GM12874 (cell line): ENCODE measurements around the gene PGAP3.

Experiments
- TF ChIP-seq, protein P1 (sequence below): IDR thresholded peaks from 2 replicates; pipeline ENCODE4 v1.5.1; 2011; ENCODE audit warnings: low read depth, mild to moderate bottlenecking, control low read depth, low read length, moderate library complexity; ENCODE audit not compliant: insufficient read depth

PGAP3 gene

DNA sequence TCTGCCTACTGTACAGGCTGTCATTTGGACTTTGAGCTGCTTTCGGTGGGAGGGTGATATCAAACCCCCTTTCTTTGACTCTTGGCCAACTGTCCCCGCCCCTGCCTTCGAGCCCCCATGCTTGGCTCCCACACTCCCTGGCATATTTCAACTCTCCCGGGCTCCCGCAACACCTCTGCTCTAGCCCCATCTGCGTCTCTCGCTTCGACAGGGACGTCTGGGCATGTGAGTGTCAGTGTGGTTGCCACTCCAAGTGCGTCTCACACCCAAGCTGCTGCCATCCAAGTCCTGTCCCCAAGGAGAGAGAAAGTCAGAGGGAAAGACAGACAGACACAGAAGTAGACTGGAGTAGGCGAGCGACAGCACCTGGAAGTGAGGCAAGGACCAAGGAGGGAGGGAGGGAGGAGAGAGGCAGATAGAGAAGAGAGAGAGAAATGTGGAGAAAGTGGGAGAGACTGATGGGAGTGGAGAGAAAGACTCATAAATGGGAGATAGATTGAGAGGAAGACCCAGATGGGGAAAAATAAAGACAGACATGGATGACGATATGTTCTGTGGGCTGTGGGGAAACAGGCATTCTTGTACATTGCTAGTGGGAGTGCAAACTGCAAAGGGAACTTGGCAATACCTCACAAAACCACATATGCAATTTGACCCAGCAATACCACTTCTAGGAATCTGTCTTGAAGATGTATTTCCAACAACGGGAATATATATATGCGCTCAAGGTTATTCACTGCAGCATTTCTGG lies 39.1 kb downstream of the PGAP3 start:
- TF ChIP-seq, protein P1, sequence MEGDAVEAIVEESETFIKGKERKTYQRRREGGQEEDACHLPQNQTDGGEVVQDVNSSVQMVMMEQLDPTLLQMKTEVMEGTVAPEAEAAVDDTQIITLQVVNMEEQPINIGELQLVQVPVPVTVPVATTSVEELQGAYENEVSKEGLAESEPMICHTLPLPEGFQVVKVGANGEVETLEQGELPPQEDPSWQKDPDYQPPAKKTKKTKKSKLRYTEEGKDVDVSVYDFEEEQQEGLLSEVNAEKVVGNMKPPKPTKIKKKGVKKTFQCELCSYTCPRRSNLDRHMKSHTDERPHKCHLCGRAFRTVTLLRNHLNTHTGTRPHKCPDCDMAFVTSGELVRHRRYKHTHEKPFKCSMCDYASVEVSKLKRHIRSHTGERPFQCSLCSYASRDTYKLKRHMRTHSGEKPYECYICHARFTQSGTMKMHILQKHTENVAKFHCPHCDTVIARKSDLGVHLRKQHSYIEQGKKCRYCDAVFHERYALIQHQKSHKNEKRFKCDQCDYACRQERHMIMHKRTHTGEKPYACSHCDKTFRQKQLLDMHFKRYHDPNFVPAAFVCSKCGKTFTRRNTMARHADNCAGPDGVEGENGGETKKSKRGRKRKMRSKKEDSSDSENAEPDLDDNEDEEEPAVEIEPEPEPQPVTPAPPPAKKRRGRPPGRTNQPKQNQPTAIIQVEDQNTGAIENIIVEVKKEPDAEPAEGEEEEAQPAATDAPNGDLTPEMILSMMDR, result no peak

DNA sequence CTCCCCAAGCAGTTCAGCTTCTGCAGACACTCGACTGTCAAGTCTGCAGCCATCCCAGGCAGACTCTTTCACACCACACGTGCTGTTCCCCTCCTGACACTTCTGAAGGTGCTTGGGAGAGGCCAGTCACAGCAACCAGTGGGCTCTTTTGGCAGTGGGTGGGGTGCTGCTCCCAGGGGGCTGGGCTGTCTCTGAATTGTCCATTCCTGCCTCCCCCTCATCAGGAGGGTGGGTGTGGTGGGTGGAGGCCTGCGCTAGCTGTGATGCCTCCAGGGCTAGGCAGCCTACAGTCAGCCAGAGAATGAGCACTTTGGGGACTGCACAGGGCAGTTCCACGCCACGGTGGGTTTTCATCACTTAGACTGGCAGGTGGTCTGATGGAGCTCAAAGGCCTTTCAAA lies 40.6 kb downstream of the PGAP3 start:
- TF ChIP-seq, protein P1, result no peak

DNA sequence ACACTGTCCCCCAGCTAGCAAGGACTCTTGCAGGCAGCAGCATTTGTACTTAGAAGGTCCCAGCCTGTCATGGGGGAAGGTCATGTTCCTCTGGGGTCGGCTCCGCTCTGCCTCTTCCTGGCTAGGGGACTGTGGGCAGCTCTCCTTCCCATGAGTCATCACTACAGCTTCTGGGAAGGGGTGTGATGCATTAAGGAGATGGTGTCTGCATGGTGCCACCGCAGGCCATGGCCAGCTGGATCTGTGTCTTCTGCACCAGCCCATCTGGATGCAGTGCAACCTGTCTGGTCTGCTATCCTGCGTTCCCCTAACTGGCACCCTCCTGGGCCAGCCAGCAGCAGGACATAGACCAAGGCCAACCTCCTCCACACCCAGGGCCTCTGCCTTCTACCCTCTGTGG lies 44.6 kb downstream of the PGAP3 start:
- TF ChIP-seq, protein P1, result no peak

GRCh38 chr17:39642291-39643074 lies 45.4 kb downstream of the PGAP3 start:
- TF ChIP-seq, protein P1, result no peak

DNA sequence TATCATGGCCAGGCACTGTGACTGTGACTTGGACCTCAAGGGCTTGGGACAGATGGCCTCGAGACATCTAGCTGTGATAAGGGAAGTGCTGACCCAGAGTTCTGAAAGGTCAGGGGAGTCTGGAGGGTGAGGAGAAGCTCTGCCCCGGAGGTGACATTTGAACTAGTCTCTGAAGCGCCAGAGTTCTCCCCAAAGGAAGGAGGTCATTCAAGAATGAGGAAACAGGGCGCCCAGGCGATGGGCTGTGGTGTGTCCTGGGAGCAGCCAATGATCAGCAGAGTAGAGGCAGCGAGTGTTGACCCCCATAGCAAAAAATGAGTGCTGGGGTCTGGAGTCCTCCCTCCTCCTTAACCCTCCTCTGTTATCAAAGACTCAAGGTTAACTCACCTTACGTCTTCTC lies 46.0 kb downstream of the PGAP3 start:
- TF ChIP-seq, protein P1, result no peak

GRCh38 chr17:39641097-39641496 lies 46.8 kb downstream of the PGAP3 start:
- TF ChIP-seq, protein P1, result no peak

- TF ChIP-seq, protein P1, result no peak
These were observed 47.2 kb downstream of the PGAP3 start for GRCh38 chr17:39640591-39641031.
